ENCODE results near the gene CHTF18.
"Not testable (repeated sequence)": the region's sequence is repeated elsewhere in the genome, so short reads cannot be mapped to it uniquely, and the experiment has no call there.

Gene CHTF18

DNA sequence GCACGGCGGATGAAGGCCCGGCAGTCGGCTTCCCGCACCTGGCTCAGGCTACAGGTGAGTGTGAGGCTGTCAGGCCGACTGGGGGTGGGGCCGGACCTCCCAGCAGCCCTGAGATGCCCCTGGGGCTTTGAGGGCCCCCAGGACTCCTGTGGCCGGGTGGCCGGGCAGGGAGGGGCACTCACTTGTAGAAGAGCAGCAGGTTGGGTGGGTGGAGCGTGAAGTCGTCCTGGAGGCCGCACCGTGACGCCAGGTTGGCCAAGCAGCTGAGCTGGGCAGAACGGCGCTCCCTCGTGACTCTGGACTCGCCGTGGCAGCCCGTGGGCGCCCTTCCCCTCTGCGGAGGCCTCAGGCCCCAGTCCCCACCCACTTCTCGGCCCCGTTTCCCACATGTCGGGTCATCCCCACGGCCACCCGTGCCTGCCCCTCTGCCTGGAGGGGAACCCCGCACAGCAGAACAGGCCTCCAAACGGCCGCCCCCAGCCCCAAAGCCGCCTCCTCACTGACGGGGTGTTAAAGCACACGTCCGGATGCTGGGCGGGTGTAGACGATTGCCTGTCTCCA, 13.1 kb upstream of the CHTF18 start:
- Histone ChIP-seq H3K36me3 (ENCODE audit: low read length) (no peaks in the 10 kb centered on the region), H3K4me2 (ENCODE audit: low read depth, low read length, poor library complexity, severe bottlenecking) (no peak overlapping the region), H3F3A (ENCODE audit: insufficient read depth) (no peaks in the 10 kb centered on the region), H3K9me2 (replicated peaks; ENCODE audit: insufficient read depth, low read length) (no peaks in the 10 kb centered on the region), H4K20me1 (ENCODE audit: low read depth, low read length) (no peaks in the 10 kb centered on the region), H3K27me3 (ENCODE audit: low read length) (no peaks in the 10 kb centered on the region), H3K9ac (ENCODE audit: low read length) (no peak overlapping the region), H3K27ac (ENCODE audit: low read depth, low read length) (no peak overlapping the region), H3K79me2 (ENCODE audit: insufficient read depth, low read length) (no peaks in the 10 kb centered on the region), H3K9me3 (ENCODE audit: insufficient read depth, low read length) (no peaks in the 10 kb centered on the region), H2AFZ (ENCODE audit: low read depth, low read length, severe bottlenecking) (no peak overlapping the region), H3K4me3 (ENCODE audit: insufficient read depth, low read length, poor library complexity, severe bottlenecking) (no peak overlapping the region)
- TF ChIP-seq, protein P1, sequence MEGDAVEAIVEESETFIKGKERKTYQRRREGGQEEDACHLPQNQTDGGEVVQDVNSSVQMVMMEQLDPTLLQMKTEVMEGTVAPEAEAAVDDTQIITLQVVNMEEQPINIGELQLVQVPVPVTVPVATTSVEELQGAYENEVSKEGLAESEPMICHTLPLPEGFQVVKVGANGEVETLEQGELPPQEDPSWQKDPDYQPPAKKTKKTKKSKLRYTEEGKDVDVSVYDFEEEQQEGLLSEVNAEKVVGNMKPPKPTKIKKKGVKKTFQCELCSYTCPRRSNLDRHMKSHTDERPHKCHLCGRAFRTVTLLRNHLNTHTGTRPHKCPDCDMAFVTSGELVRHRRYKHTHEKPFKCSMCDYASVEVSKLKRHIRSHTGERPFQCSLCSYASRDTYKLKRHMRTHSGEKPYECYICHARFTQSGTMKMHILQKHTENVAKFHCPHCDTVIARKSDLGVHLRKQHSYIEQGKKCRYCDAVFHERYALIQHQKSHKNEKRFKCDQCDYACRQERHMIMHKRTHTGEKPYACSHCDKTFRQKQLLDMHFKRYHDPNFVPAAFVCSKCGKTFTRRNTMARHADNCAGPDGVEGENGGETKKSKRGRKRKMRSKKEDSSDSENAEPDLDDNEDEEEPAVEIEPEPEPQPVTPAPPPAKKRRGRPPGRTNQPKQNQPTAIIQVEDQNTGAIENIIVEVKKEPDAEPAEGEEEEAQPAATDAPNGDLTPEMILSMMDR (IDR thresholded peaks at IDR 0.05; ENCODE audit: insufficient read depth, low read length, poor library complexity, severe bottlenecking) = no peak
- TF ChIP-seq EZH2phosphoT487 (conservative IDR thresholded peaks at IDR 0.05; ENCODE audit: low read length) = no peak

DNA sequence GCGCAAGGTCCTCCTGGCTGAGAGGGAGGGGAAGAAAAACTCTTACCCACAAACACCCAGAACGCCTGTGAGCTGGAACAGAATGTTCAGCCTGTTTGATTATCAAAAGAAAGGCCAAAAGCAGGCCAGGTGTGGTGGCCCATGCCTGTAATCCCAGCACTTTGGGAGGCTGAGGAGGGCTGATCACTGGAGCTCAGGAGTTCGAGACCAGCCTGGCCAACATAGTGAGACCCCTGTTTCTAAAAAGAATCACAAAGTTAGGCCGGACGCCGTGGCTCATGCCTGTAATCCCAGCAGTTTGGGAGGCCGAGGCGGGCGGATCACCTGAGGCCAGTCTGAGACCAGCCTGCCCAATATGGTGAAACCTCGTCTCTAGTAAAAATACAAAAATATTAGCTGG, 12.1 kb upstream of the CHTF18 start:
- H3K4me2 ChIP-seq (ENCODE audit: low read depth, low read length, poor library complexity, severe bottlenecking); H3K4me3 ChIP-seq (ENCODE audit: insufficient read depth, low read length, poor library complexity, severe bottlenecking); H3K9me2 ChIP-seq (replicated peaks; ENCODE audit: insufficient read depth, low read length); H3K9me3 ChIP-seq (ENCODE audit: insufficient read depth, low read length); H3K79me2 ChIP-seq (ENCODE audit: insufficient read depth, low read length); H3K27me3 ChIP-seq (ENCODE audit: low read length); H3K9ac ChIP-seq (ENCODE audit: low read length); H2AFZ ChIP-seq (ENCODE audit: low read depth, low read length, severe bottlenecking); H4K20me1 ChIP-seq (ENCODE audit: low read depth, low read length); H3K27ac ChIP-seq (ENCODE audit: low read depth, low read length); H3K36me3 ChIP-seq (ENCODE audit: low read length); H3F3A ChIP-seq (ENCODE audit: insufficient read depth): not testable (repeated sequence)

GRCh38 chr16:776824-777223, 11.6 kb upstream of the CHTF18 start:
- H3K9me3 ChIP-seq (ENCODE audit: insufficient read depth, low read length) = no peaks in the 10 kb centered on the region
- H3K36me3 ChIP-seq (ENCODE audit: low read length) = no peaks in the 10 kb centered on the region
- H3K27ac ChIP-seq (ENCODE audit: low read depth, low read length) = no peak overlapping the region
- H4K20me1 ChIP-seq (ENCODE audit: low read depth, low read length) = no peaks in the 10 kb centered on the region
- no peaks in the 10 kb centered on the region for H3K9me2 ChIP-seq (replicated peaks; ENCODE audit: insufficient read depth, low read length)
- H2AFZ ChIP-seq (ENCODE audit: low read depth, low read length, severe bottlenecking) = no peak overlapping the region
- no peak overlapping the region for H3K9ac ChIP-seq (ENCODE audit: low read length)
- TF ChIP-seq EZH2phosphoT487 (conservative IDR thresholded peaks at IDR 0.05; ENCODE audit: low read length) = no peak
- TF ChIP-seq, protein P1 (IDR thresholded peaks at IDR 0.05; ENCODE audit: insufficient read depth, low read length, poor library complexity, severe bottlenecking) = no peak
- H3K27me3 ChIP-seq (ENCODE audit: low read length) = no peaks in the 10 kb centered on the region
- no peaks in the 10 kb centered on the region for H3F3A ChIP-seq (ENCODE audit: insufficient read depth)
- H3K4me2 ChIP-seq (ENCODE audit: low read depth, low read length, poor library complexity, severe bottlenecking) = no peak overlapping the region
- no peaks in the 10 kb centered on the region for H3K79me2 ChIP-seq (ENCODE audit: insufficient read depth, low read length)
- H3K4me3 ChIP-seq (ENCODE audit: insufficient read depth, low read length, poor library complexity, severe bottlenecking) = no peak overlapping the region

GRCh38 chr16:777826-778225, 10.6 kb upstream of the CHTF18 start:
- Histone ChIP-seq H3K79me2 (ENCODE audit: insufficient read depth, low read length) (no peaks in the 10 kb centered on the region), H3K36me3 (ENCODE audit: low read length) (no peaks in the 10 kb centered on the region), H3K9me2 (replicated peaks; ENCODE audit: insufficient read depth, low read length) (no peaks in the 10 kb centered on the region), H4K20me1 (ENCODE audit: low read depth, low read length) (no peaks in the 10 kb centered on the region), H3F3A (ENCODE audit: insufficient read depth) (no peaks in the 10 kb centered on the region), H3K27ac (ENCODE audit: low read depth, low read length) (no peak overlapping the region), H2AFZ (ENCODE audit: low read depth, low read length, severe bottlenecking) (no peak overlapping the region), H3K9me3 (ENCODE audit: insufficient read depth, low read length) (no peaks in the 10 kb centered on the region), H3K27me3 (ENCODE audit: low read length) (no peaks in the 10 kb centered on the region), H3K4me2 (ENCODE audit: low read depth, low read length, poor library complexity, severe bottlenecking) (no peak overlapping the region), H3K9ac (ENCODE audit: low read length) (no peak overlapping the region), H3K4me3 (ENCODE audit: insufficient read depth, low read length, poor library complexity, severe bottlenecking) (no peak overlapping the region)
- TF ChIP-seq EZH2phosphoT487 (conservative IDR thresholded peaks at IDR 0.05; ENCODE audit: low read length) = no peak
- TF ChIP-seq, protein P1 (IDR thresholded peaks at IDR 0.05; ENCODE audit: insufficient read depth, low read length, poor library complexity, severe bottlenecking) = no peak
